Measurements from ENCODE around the gene STPG1.

DNA sequence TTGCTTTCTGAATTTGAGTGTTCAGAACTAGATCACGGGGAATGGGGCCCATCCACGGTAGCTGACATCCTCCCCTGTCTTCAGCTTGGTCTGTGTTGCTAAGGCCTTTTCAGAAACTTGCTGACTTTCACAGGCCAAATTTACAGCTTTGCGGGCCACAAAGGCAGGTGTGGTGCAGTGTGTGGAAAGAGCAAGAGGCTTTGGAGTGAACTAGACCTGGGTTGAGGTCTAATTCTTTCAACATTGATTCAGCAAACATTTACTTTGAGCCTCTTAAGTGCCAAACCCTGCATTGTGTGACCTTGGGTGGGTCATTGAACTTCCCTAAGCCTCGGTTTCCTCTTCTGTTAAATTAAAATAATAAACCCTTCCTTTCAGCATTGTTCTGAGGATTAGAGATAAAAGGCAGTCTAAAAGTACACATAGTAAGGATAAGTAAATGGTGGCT lies 24.3 kb downstream of the STPG1 start:
- TF ChIP-seq, protein P1, sequence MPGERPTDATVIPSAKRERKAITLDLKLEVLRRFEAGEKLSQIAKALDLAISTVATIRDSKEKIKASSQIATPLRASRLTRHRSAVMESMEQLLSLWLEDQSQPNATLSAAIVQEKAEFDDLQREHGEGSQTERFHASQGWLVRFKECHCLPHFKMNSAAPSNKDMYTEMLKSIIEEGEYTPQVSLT (CRISPR knock-in tag; IDR thresholded peaks at IDR 0.05; ENCODE audit: borderline replicate concordance, low read depth) = no peak
- TF ChIP-seq, protein P2, sequence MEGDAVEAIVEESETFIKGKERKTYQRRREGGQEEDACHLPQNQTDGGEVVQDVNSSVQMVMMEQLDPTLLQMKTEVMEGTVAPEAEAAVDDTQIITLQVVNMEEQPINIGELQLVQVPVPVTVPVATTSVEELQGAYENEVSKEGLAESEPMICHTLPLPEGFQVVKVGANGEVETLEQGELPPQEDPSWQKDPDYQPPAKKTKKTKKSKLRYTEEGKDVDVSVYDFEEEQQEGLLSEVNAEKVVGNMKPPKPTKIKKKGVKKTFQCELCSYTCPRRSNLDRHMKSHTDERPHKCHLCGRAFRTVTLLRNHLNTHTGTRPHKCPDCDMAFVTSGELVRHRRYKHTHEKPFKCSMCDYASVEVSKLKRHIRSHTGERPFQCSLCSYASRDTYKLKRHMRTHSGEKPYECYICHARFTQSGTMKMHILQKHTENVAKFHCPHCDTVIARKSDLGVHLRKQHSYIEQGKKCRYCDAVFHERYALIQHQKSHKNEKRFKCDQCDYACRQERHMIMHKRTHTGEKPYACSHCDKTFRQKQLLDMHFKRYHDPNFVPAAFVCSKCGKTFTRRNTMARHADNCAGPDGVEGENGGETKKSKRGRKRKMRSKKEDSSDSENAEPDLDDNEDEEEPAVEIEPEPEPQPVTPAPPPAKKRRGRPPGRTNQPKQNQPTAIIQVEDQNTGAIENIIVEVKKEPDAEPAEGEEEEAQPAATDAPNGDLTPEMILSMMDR (CRISPR knock-in tag; IDR thresholded peaks at IDR 0.05) = no peak
- TF ChIP-seq, protein P3, sequence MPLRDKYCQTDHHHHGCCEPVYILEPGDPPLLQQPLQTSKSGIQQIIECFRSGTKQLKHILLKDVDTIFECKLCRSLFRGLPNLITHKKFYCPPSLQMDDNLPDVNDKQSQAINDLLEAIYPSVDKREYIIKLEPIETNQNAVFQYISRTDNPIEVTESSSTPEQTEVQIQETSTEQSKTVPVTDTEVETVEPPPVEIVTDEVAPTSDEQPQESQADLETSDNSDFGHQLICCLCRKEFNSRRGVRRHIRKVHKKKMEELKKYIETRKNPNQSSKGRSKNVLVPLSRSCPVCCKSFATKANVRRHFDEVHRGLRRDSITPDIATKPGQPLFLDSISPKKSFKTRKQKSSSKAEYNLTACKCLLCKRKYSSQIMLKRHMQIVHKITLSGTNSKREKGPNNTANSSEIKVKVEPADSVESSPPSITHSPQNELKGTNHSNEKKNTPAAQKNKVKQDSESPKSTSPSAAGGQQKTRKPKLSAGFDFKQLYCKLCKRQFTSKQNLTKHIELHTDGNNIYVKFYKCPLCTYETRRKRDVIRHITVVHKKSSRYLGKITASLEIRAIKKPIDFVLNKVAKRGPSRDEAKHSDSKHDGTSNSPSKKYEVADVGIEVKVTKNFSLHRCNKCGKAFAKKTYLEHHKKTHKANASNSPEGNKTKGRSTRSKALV (CRISPR knock-in tag; IDR thresholded peaks at IDR 0.05) = no peak
- TF ChIP-seq, protein P4, sequence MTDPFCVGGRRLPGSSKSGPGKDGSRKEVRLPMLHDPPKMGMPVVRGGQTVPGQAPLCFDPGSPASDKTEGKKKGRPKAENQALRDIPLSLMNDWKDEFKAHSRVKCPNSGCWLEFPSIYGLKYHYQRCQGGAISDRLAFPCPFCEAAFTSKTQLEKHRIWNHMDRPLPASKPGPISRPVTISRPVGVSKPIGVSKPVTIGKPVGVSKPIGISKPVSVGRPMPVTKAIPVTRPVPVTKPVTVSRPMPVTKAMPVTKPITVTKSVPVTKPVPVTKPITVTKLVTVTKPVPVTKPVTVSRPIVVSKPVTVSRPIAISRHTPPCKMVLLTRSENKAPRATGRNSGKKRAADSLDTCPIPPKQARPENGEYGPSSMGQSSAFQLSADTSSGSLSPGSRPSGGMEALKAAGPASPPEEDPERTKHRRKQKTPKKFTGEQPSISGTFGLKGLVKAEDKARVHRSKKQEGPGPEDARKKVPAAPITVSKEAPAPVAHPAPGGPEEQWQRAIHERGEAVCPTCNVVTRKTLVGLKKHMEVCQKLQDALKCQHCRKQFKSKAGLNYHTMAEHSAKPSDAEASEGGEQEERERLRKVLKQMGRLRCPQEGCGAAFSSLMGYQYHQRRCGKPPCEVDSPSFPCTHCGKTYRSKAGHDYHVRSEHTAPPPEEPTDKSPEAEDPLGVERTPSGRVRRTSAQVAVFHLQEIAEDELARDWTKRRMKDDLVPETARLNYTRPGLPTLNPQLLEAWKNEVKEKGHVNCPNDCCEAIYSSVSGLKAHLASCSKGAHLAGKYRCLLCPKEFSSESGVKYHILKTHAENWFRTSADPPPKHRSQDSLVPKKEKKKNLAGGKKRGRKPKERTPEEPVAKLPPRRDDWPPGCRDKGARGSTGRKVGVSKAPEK (CRISPR knock-in tag; IDR thresholded peaks at IDR 0.05; ENCODE audit: borderline replicate concordance) = no peak

All from HepG2 (cell line).